Mammary epithelial cell (primary cell): ENCODE measurements around the gene SKA2.

Source experiments
- CTCF ChIP-seq, 2 donors: IDR thresholded peaks in 1 of 2; conservative IDR thresholded peaks in 1 of 2; 2 replicates each; pipeline ENCODE4 v1.5.1; 2011 to 2012; ENCODE audit warnings: inconsistent platforms in 2 of 2, low read length in 2 of 2, mild to moderate bottlenecking in 2 of 2, control low read depth in 1 of 2, low read depth in 1 of 2; ENCODE audit not compliant: insufficient read depth in 1 of 2; ENCODE audit errors: extremely low read depth in 1 of 2
- EZH2 ChIP-seq: IDR thresholded peaks from 2 replicates; pipeline ENCODE4 v1.6.1; 2012; ENCODE audit warnings: low read length, inconsistent platforms, borderline replicate concordance

GRCh38 chr17:59106463-59107305 is 48.3 kb downstream of the SKA2 start, which contains the start of gene TRIM37:
- TF ChIP-seq CTCF (conservative IDR thresholded peaks at IDR 0.05 in 1 of 2, IDR thresholded peaks at IDR 0.05 in 1 of 2; ENCODE audit: extremely low read depth in 1 of 2, insufficient read depth in 1 of 2, low read depth in 1 of 2, low read length in 2 of 2) (peak in 1 of 2 donors; percentile 14), EZH2 (no peak)
